Fibroblast of lung (primary cell): Measurements from ENCODE around the gene PDP2. TPM values are rescaled to one million over a fixed set of nuclear protein-coding genes. Genes with fewer than 3 reads are reported as not detected.
A peak's percentile ranks its signal among the peaks of the same experiment; 100 is the strongest.

Experiments
- DNase-seq, 2 donors: peaks; one replicate each; pipeline versions ENCODE4 v3.0.0 to v3.0.0-alpha.2; 2010; ENCODE audit warnings: low read depth in 2 of 2
- H2AFZ ChIP-seq: 2 replicates; pipeline ENCODE4 v1.5.1; 2012; ENCODE audit warnings: low read length, control low read depth, inconsistent platforms
- H3K27ac ChIP-seq: 2 replicates; pipeline ENCODE4 v1.5.1; 2011; ENCODE audit warnings: low read length, control low read depth; ENCODE audit not compliant: insufficient read depth
- H3K27me3 ChIP-seq: 2 replicates; pipeline ENCODE4 v1.5.1; 2011; ENCODE audit warnings: mild to moderate bottlenecking, low read length; ENCODE audit not compliant: control insufficient read depth, insufficient read depth
- H3K36me3 ChIP-seq: 2 replicates; pipeline ENCODE4 v1.5.1; 2011; ENCODE audit warnings: low read length; ENCODE audit not compliant: control insufficient read depth, insufficient read depth
- H3K4me1 ChIP-seq: 2 replicates; pipeline ENCODE4 v1.5.1; 2011; ENCODE audit warnings: low read length; ENCODE audit not compliant: control insufficient read depth, insufficient read depth; ENCODE audit errors: extremely low read depth
- H3K4me2 ChIP-seq: 2 replicates; pipeline ENCODE4 v1.5.1; 2011; ENCODE audit warnings: low read length, control low read depth; ENCODE audit not compliant: insufficient read depth; ENCODE audit errors: extremely low read depth
- H3K4me3 ChIP-seq, 4 experiments: fragments of 200-600 bp in 1 of 4; sonication (generic) in 1 of 4; replicated peaks in 1 of 4; 2 replicates each; pipeline ENCODE4 v1.5.1; 2011 to 2016; ENCODE audit warnings: low read length in 4 of 4, low read depth in 3 of 4, mild to moderate bottlenecking in 3 of 4, control low read depth in 2 of 4, inconsistent platforms in 1 of 4, mixed read lengths in 1 of 4; ENCODE audit not compliant: insufficient read depth in 1 of 4; ENCODE audit errors: control extremely low read depth in 1 of 4
- H3K79me2 ChIP-seq: 2 replicates; pipeline ENCODE4 v1.5.1; 2012; ENCODE audit warnings: mild to moderate bottlenecking, low read length, inconsistent platforms; ENCODE audit not compliant: control insufficient read depth, insufficient read depth
- H3K9ac ChIP-seq: 2 replicates; pipeline ENCODE4 v1.5.1; 2011; ENCODE audit warnings: mild to moderate bottlenecking, low read length, control low read depth; ENCODE audit not compliant: insufficient read depth
- H3K9me3 ChIP-seq: 2 replicates; pipeline ENCODE4 v1.5.1; 2012; ENCODE audit warnings: low read depth, low read length; ENCODE audit not compliant: control insufficient read depth, insufficient read depth
- H4K20me1 ChIP-seq: 2 replicates; pipeline ENCODE4 v1.5.1; 2011; ENCODE audit warnings: low read length; ENCODE audit not compliant: control insufficient read depth, insufficient read depth; ENCODE audit errors: extremely low read depth
- CTCF ChIP-seq, 2 donors: IDR thresholded peaks in 1 of 2; conservative IDR thresholded peaks in 1 of 2; 1 replicate in 1 of 2; 2 replicates in 1 of 2; pipeline ENCODE4 v1.5.1; 2011 to 2012; ENCODE audit warnings: low read length in 2 of 2, control low read depth in 1 of 2, inconsistent platforms in 1 of 2, low read depth in 1 of 2, mild to moderate bottlenecking in 1 of 2
- EZH2 ChIP-seq: IDR thresholded peaks from 2 replicates; pipeline ENCODE4 v1.5.1; 2012; ENCODE audit warnings: low read length, control low read depth, mild to moderate bottlenecking; ENCODE audit errors: missing control alignments
- polyA plus RNA-seq, 2 donors: library from polyadenylated mRNA; depleted of rRNA in 1 of 2; stranded (reverse) in 1 of 2; unstranded in 1 of 2; fragments of >200 nt; gene quantifications; 2 replicates each; pipeline ENCODE4 v1.2.1, GENCODE V29; 2011 to 2012; ENCODE audit warnings: missing spikeins in 1 of 2
- total RNA-seq: library from RNA; depleted of rRNA; stranded (reverse); fragments of >200 nt; gene quantifications from 2 replicates; pipeline ENCODE4 v1.2.1, GENCODE V29; 2014

PDP2 gene
- total and polyA plus RNA-seq, 2 donors (not counting 1 experiment from before 2014, with no cell fraction given): 10.9 to 11.6 TPM

DNA sequence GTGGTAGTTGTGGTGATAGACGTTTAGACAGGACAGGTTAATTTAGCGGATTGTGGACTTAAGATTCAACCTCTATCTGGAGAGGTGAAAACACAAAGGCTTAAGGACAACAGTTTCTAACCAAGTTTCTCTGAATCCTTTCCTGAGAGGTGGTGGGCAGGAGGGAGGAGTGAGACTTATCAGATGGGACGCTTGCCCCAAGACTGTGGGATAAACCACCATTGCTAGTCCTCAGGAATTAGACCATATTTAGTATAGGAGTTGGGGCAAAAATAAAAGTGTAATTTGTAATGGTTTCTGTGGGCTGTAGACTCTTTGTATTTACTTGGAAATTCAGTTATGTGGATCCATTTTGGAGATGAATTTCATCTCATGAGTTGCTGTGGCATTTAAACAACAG lies 6.6 kb downstream of the PDP2 start:
- no peak overlapping the region for H2AFZ ChIP-seq
- no peak overlapping the region for H3K9ac ChIP-seq
- TF ChIP-seq CTCF (conservative IDR thresholded peaks at IDR 0.05 in 1 of 2, IDR thresholded peaks at IDR 0.05 in 1 of 2; ENCODE audit: low read depth in 1 of 2, low read length in 2 of 2): no peak
- TF ChIP-seq EZH2: no peak
- no peaks in the 10 kb centered on the region for H3K4me1 ChIP-seq
- no peaks in the 10 kb centered on the region for H3K79me2 ChIP-seq
- no peak overlapping the region for H3K27ac ChIP-seq
- no peaks in the 10 kb centered on the region for H3K9me3 ChIP-seq
- peak in 1 of 2 donors; percentile 84 for DNase-seq
- H3K4me2 ChIP-seq: no peak overlapping the region
- peaks cover 12% of the 10 kb centered on the region for H3K36me3 ChIP-seq
- no peak overlapping the region for H3K4me3 ChIP-seq
- H4K20me1 ChIP-seq: no peaks in the 10 kb centered on the region
- H3K27me3 ChIP-seq: no peaks in the 10 kb centered on the region

DNA sequence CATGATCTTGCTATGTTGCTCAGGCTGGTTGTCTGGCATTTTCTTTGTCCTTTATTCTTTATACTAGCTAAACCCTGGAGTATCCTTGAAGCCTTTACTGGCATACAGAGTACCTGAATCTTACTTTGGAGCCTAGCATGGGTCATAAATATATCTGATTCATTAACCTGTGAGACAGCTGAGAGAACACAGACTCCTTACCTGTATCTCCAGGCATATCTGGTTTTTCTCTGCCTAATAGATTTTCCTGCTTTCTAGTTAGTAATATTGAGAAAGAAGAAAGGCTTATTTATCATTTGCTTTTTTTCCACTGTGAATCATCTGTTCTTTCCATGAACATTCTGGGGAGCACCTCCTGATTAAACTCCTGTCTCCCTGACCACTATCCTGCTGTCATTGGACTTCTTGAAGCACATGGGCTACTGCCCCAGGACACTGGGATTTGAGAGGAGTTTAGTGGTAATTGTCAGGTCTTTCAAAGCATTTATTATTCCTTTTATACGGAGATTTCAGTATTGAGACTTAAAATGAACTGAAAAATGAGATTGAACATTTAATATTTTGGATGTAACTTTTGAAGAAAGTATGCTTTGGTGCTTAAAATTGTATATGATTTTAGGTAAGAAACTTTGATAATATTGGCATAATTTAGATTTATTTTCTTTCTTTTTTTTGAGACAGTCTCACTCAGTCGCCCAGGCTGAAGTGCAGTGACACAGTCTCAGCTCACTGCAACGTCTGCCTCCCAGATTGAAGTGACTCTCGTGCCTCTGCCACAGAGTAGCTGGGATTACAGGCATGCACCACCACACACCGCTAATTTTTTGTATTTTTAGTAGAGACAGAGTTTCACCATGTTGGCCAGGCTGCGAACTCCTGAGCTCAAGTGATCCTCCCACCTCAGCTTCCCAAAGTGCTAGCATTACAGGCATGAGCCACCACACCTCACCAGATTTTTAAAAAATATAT lies 8.6 kb downstream of the PDP2 start:
- Histone ChIP-seq H3K4me3 (no peak overlapping the region), H3K9ac (no peak overlapping the region), H4K20me1 (no peaks in the 10 kb centered on the region), H2AFZ (no peak overlapping the region), H3K4me1 (no peaks in the 10 kb centered on the region), H3K9me3 (no peaks in the 10 kb centered on the region), H3K27me3 (no peaks in the 10 kb centered on the region), H3K4me2 (no peak overlapping the region), H3K79me2 (no peaks in the 10 kb centered on the region), H3K36me3 (peaks cover 12% of the 10 kb centered on the region), H3K27ac (no peak overlapping the region)
- peak in 1 of 2 donors; percentile 43 for DNase-seq
- TF ChIP-seq EZH2: no peak
- TF ChIP-seq CTCF (conservative IDR thresholded peaks at IDR 0.05 in 1 of 2, IDR thresholded peaks at IDR 0.05 in 1 of 2; ENCODE audit: low read depth in 1 of 2, low read length in 2 of 2): no peak

GRCh38 chr16:66889622-66890021 lies 9.3 kb downstream of the PDP2 start:
- Histone ChIP-seq H3K4me2 (no peak overlapping the region), H3K9me3 (no peaks in the 10 kb centered on the region), H2AFZ (no peak overlapping the region), H3K27me3 (no peaks in the 10 kb centered on the region), H3K36me3 (peaks cover 10% of the 10 kb centered on the region), H3K9ac (no peak overlapping the region), H4K20me1 (no peaks in the 10 kb centered on the region), H3K4me3 (no peak overlapping the region), H3K4me1 (no peaks in the 10 kb centered on the region), H3K27ac (no peak overlapping the region), H3K79me2 (no peaks in the 10 kb centered on the region)
- no peak for TF ChIP-seq EZH2
- no peak for TF ChIP-seq CTCF (conservative IDR thresholded peaks at IDR 0.05 in 1 of 2, IDR thresholded peaks at IDR 0.05 in 1 of 2; ENCODE audit: low read depth in 1 of 2, low read length in 2 of 2)
- no peak for DNase-seq
